GM12878 (cell line): ENCODE measurements around the gene RASL12. TPM values are rescaled to one million over a fixed set of nuclear protein-coding genes. Genes with fewer than 3 reads are reported as not detected.

ENCODE experiments used
- ATAC-seq: fragments of 200-7000 bp; cut with Tn5 transposase; 3 replicates; pipeline ENCODE4 v1.9.1; 2020; ENCODE audit warnings: mild to moderate bottlenecking, moderate library complexity
- BruUV-seq: library from RNA; stranded (reverse); fragments of 400-500 nt; replicated peaks from 2 replicates; lab custom pipeline; 2021; lab: Mats Ljungman, UMichigan
- CTCF ChIA-PET: fragments of 300-600 bp; sonication (Branson Sonifier 250); formaldehyde crosslinking; extraction: SDS; loops from one replicate; lab custom pipeline; 2021; ENCODE audit warnings: inconsistent platforms; lab: Yijun Ruan, JAX
- POLR2A ChIA-PET: fragments of 350-600 bp; formaldehyde crosslinking; extraction: SDS; loops from one replicate; lab custom pipeline; 2021; ENCODE audit warnings: inconsistent platforms; lab: Charles Lee
- RAD21 ChIA-PET: fragments of 300-600 bp; sonication (Branson Sonifier 250); formaldehyde crosslinking; loops from one replicate; lab custom pipeline; 2023; ENCODE audit warnings: antibody characterized with exemption; ENCODE audit not compliant: unreplicated experiment; lab: Charles Lee
- SMC1A ChIA-PET: fragments of 300-600 bp; sonication (Branson Sonifier 250); formaldehyde crosslinking; loops from one replicate; lab custom pipeline; 2023; ENCODE audit not compliant: unreplicated experiment, uncharacterized antibody; lab: Charles Lee
- DNase-seq: peaks from one replicate; pipeline ENCODE4 v3.0.0-alpha.2; 2011; ENCODE audit warnings: low read depth, low spot score
- FAIRE-seq: peaks from 3 replicates; lab custom pipeline; 2011; peaks lifted over from hg19 to GRCh38; lab: Jason Lieb, UNC
- H2AFZ ChIP-seq: 2 replicates; pipeline ENCODE4 v1.6.0; 2011; ENCODE audit warnings: low read depth, low read length, control low read depth; ENCODE audit not compliant: control insufficient read depth
- H3K27ac ChIP-seq: 2 replicates; pipeline ENCODE4 v1.5.1; 2011; ENCODE audit warnings: control low read depth; ENCODE audit not compliant: control insufficient read depth, insufficient read depth
- H3K27me3 ChIP-seq, 2 experiments: replicated peaks in 1 of 2; 2 replicates each; pipeline versions ENCODE4 v1.6.0 to v1.6.1; 2011; ENCODE audit warnings: low read length in 1 of 2; ENCODE audit not compliant: control insufficient read depth in 2 of 2, insufficient read depth in 2 of 2
- H3K36me3 ChIP-seq, 2 experiments: 2 replicates each; pipeline ENCODE4 v1.5.1; 2011; ENCODE audit warnings: low read length in 1 of 2; ENCODE audit not compliant: control insufficient read depth in 2 of 2, insufficient read depth in 2 of 2
- H3K4me1 ChIP-seq: 2 replicates; pipeline ENCODE4 v1.6.1; 2011; ENCODE audit warnings: mild to moderate bottlenecking, low read length, moderate library complexity, mixed read lengths; ENCODE audit not compliant: control insufficient read depth, insufficient read depth
- H3K4me2 ChIP-seq: 2 replicates; pipeline ENCODE4 v1.6.0; 2011; ENCODE audit warnings: control low read depth; ENCODE audit not compliant: control insufficient read depth, insufficient read depth
- H3K4me3 ChIP-seq: fragments of 200-600 bp; sonication (generic); 2 replicates; pipeline ENCODE4 v1.5.1; 2016
- H3K79me2 ChIP-seq: 2 replicates; pipeline ENCODE4 v1.6.0; 2011; ENCODE audit warnings: low read length; ENCODE audit not compliant: control insufficient read depth, insufficient read depth
- H3K9ac ChIP-seq: 2 replicates; pipeline ENCODE4 v1.8.0; 2011; ENCODE audit warnings: low read length, control low read depth, mixed read lengths; ENCODE audit not compliant: control insufficient read depth, insufficient read depth
- H3K9me3 ChIP-seq: replicated peaks from 3 replicates; pipeline ENCODE4 v1.5.1; 2011; ENCODE audit warnings: mild to moderate bottlenecking, low read length; ENCODE audit not compliant: control insufficient read depth, insufficient read depth
- H4K20me1 ChIP-seq: 2 replicates; pipeline ENCODE4 v1.6.0; 2011; ENCODE audit not compliant: control insufficient read depth, insufficient read depth
- EGR1 ChIP-seq, 2 experiments: IDR thresholded peaks; 1 replicate in 1 of 2; 2 replicates in 1 of 2; pipeline ENCODE4 v1.6.1; 2011 to 2012; ENCODE audit warnings: low read depth in 2 of 2, low read length in 2 of 2, borderline replicate concordance in 1 of 2, mild to moderate bottlenecking in 1 of 2, moderate library complexity in 1 of 2
- ETV6 ChIP-seq, 2 experiments: fragments of 450-650 bp in 1 of 2; IDR thresholded peaks in 1 of 2; conservative IDR thresholded peaks in 1 of 2; 2 replicates each; pipeline ENCODE4 v1.6.1; 2014; ENCODE audit warnings: antibody characterized with exemption in 1 of 2, borderline replicate concordance in 1 of 2, low read depth in 1 of 2, mild to moderate bottlenecking in 1 of 2, moderate library complexity in 1 of 2
- MLLT1 ChIP-seq: fragments of 450-650 bp; IDR thresholded peaks from 2 replicates; pipeline ENCODE4 v1.6.1; 2016; ENCODE audit warnings: mild to moderate bottlenecking
- MTA3 ChIP-seq: IDR thresholded peaks from 2 replicates; pipeline ENCODE4 v1.6.1; 2012; ENCODE audit warnings: low read length, inconsistent platforms, borderline replicate concordance
- NBN ChIP-seq: fragments of 450-650 bp; IDR thresholded peaks from 2 replicates; pipeline ENCODE4 v1.6.1; 2016
- NKRF ChIP-seq: fragments of 450-650 bp; conservative IDR thresholded peaks from 2 replicates; pipeline ENCODE4 v1.6.1; 2017; ENCODE audit warnings: mild to moderate bottlenecking, moderate library complexity
- PAX5 ChIP-seq: IDR thresholded peaks from 2 replicates; pipeline ENCODE4 v1.6.1; 2011; ENCODE audit warnings: low read depth, low read length, borderline replicate concordance
- POLR2AphosphoS2 ChIP-seq: IDR thresholded peaks from 2 replicates; pipeline ENCODE4 v1.6.1; 2011; ENCODE audit warnings: low read depth, mild to moderate bottlenecking, low read length, improper control_type of control experiment, moderate library complexity
- SP1 ChIP-seq: IDR thresholded peaks from one replicate; pipeline ENCODE4 v1.6.1; 2011; ENCODE audit warnings: low read depth, low read length
- SPI1 ChIP-seq: IDR thresholded peaks from 2 replicates; pipeline ENCODE4 v1.6.1; 2011; ENCODE audit warnings: low read depth, mild to moderate bottlenecking, low read length, moderate library complexity, borderline replicate concordance; ENCODE audit not compliant: insufficient read depth
- STAT3 ChIP-seq: IDR thresholded peaks from 2 replicates; pipeline ENCODE4 v1.6.1; 2011; ENCODE audit warnings: low read depth, low read length, improper control_type of control experiment
- TARDBP ChIP-seq: IDR thresholded peaks from 2 replicates; pipeline ENCODE4 v1.6.1; 2016; ENCODE audit warnings: borderline replicate concordance
- TCF12 ChIP-seq: IDR thresholded peaks from 2 replicates; pipeline ENCODE4 v1.6.1; 2011; ENCODE audit warnings: low read depth, mild to moderate bottlenecking, low read length
- ZNF384 ChIP-seq: IDR thresholded peaks from 2 replicates; pipeline ENCODE4 v1.6.1; 2012; ENCODE audit warnings: low read depth, mild to moderate bottlenecking, low read length, improper control_type of control experiment, borderline replicate concordance
- WGBS: methylation state at CpG from one replicate; pipeline ENCODE4 v1.1.6; 2016; ENCODE audit warnings: low lambda C conversion rate; ENCODE audit not compliant: insufficient replicate concordance, insufficient coverage; ENCODE audit errors: missing lambda C conversion rate; 5-methylcytosine and 5-hydroxymethylcytosine counted together
- in situ Hi-C: fragments of 300-500 bp; cut with MboI; formaldehyde crosslinking; loops from 9 replicates; pipeline ENCODE4 v1.14.3; 2018; ENCODE audit warnings: mixed read lengths
- intact Hi-C: fragments of 100-400 bp; cut with micrococcal nuclease; formaldehyde crosslinking; loops from one replicate; pipeline ENCODE4 v1.14.2; 2022; ENCODE audit not compliant: unreplicated experiment
- polyA plus RNA-seq, 11 experiments: library from polyadenylated mRNA; depleted of rRNA in 4 of 11; unstranded in 6 of 11; stranded (reverse) in 5 of 11; fragments of >200 nt; fragmentation: Nextera tagmentation in 4 of 11; fragmentation: Illumina TruSeq in 1 of 11; extraction: Ambion mirVana in 4 of 11; extraction: Trizol in 1 of 11; gene quantifications; 1 replicate in 1 of 11; 2 replicates in 10 of 11; pipeline versions ENCODE4 v1.2.1 to v1.2.3, GENCODE V29; 2011 to 2016; ENCODE audit warnings: inconsistent platforms in 2 of 11, missing spikeins in 2 of 11, low read depth in 1 of 11
- total RNA-seq, 4 experiments: library from RNA; depleted of rRNA in 3 of 4; stranded (reverse); fragments of >200 nt in 3 of 4; fragmentation: Illumina TruSeq in 1 of 4; extraction: Trizol in 1 of 4; gene quantifications; 2 replicates each; pipeline versions ENCODE4 v1.2.1 to v1.2.3, GENCODE V29; 2013 to 2021

Gene RASL12
- total and polyA plus RNA-seq, 10 of the 15 experiments (the other 5 are each of a cell fraction or from before 2014, with no cell fraction given): 0.06 to 0.10 TPM; not detected in 8

- DNase-seq (no peak), ATAC-seq (no peak)
- H3K27ac ChIP-seq: 0 out of 2 replicates have a peak overlapping the region, but pooled peaks have one; percentile 0
- no peaks in the 10 kb centered on the region for H3K27me3 ChIP-seq
- ChIA-PET POLR2A (interaction anchor here (0.6 to 0.8 kb wide), 2 partner anchors 37 to 155 kb away, joined by 3 read pairs; no protein-coding TSS in a partner anchor), RAD21 (no interaction called here)
- TF ChIP-seq POLR2AphosphoS2: no peak
- TF ChIP-seq TCF12: no peak
- peak; percentile 59 for TF ChIP-seq SPI1
- no peak for TF ChIP-seq EGR1 (IDR thresholded peaks at IDR 0.05; ENCODE audit: borderline replicate concordance in 1 of 2, low read depth in 2 of 2, low read length in 2 of 2)
- no peak for TF ChIP-seq STAT3
- no peak for TF ChIP-seq NBN
- TF ChIP-seq, all 136 proteins: peak for 1
- peaks cover 20% of the 10 kb centered on the region for H3K79me2 ChIP-seq
- no peaks in the 10 kb centered on the region for H3K9me3 ChIP-seq
- FAIRE-seq: no peak
- peaks cover 9% of the 10 kb centered on the region for H3K4me1 ChIP-seq
- intact Hi-C loops: loop anchor here (5.0 kb wide), 1 partner anchor 135 kb away; no protein-coding TSS in a partner anchor
- 0% methylated on average over 1 of the region's 1 CpG for WGBS
- no peaks in the 10 kb centered on the region for H4K20me1 ChIP-seq
- ChIA-PET CTCF (no interaction called here), SMC1A (interaction anchor here (0.6 to 1.5 kb wide), 4 partner anchors 16 to 65 kb away, joined by 3 to 4 read pairs (median 3); no protein-coding TSS in a partner anchor)
- H3K36me3 ChIP-seq: peaks cover 0 to 11% of the 10 kb centered on the region in 2 experiments; a peak in 1 of 4 replicates
- no TSS peak for BruUV-seq
- H3K4me3 ChIP-seq: peak overlapping the region; percentile 95
- in situ Hi-C loops: no loop called here
- H3K9ac ChIP-seq: no peak overlapping the region; the same call in 1 of the 2 replicates
- H2AFZ ChIP-seq: no peak overlapping the region
- peak overlapping the region; percentile 62 for H3K4me2 ChIP-seq
Observed at GRCh38 chr15:65027593-65027992, 40.2 kb downstream of the RASL12 start.

- no peak overlapping the region for H3K4me3 ChIP-seq
- H3K27me3 ChIP-seq: no peaks in the 10 kb centered on the region
- BruUV-seq: no TSS peak
- POLR2A ChIA-PET: interaction anchor here (0.6 to 1.2 kb wide), 4 partner anchors 23 to 156 kb away, joined by 3 to 6 read pairs (median 3); no protein-coding TSS in a partner anchor
- 85% methylated on average over 6 of the region's 6 CpGs for WGBS
- no peak overlapping the region for H3K27ac ChIP-seq
- no peak overlapping the region for H3K4me2 ChIP-seq
- no peak for ATAC-seq
- SMC1A ChIA-PET: interaction anchor here (0.6 to 1.5 kb wide), 5 partner anchors 15 to 64 kb away, joined by 3 to 4 read pairs (median 3); no protein-coding TSS in a partner anchor
- intact Hi-C loops: loop anchor here (5.0 kb wide), 1 partner anchor 134 kb away; no protein-coding TSS in a partner anchor
- no peak overlapping the region for H2AFZ ChIP-seq
- H3K36me3 ChIP-seq: peaks cover 0 to 11% of the 10 kb centered on the region in 2 experiments; a peak in 1 of 4 replicates
- H3K9me3 ChIP-seq: no peaks in the 10 kb centered on the region
- CTCF ChIA-PET: no interaction called here
- H3K4me1 ChIP-seq: peaks cover 9% of the 10 kb centered on the region
- H3K79me2 ChIP-seq: peaks cover 20% of the 10 kb centered on the region
- DNase-seq: no peak
- RAD21 ChIA-PET: no interaction called here
- H3K9ac ChIP-seq: no peak overlapping the region
- FAIRE-seq: no peak
- H4K20me1 ChIP-seq: no peaks in the 10 kb centered on the region
- in situ Hi-C loops: no loop called here
- no peak for TF ChIP-seq MTA3
- no peak for TF ChIP-seq PAX5
- no peak for TF ChIP-seq ZNF384
- TF ChIP-seq SP1: no peak
- no peak for TF ChIP-seq TARDBP
- no peak for TF ChIP-seq NBN
- TF ChIP-seq MLLT1: no peak
- TF ChIP-seq ETV6 (conservative IDR thresholded peaks at IDR 0.05 in 1 of 2, IDR thresholded peaks at IDR 0.05 in 1 of 2; ENCODE audit: borderline replicate concordance in 1 of 2, low read depth in 1 of 2): no peak
- TF ChIP-seq NKRF: no peak
Observed at GRCh38 chr15:65026756-65027155, 41.0 kb downstream of the RASL12 start.
